Mesenteric fat pad (tissue), 1 donor: ENCODE results near the gene TAP1. TPM values are rescaled to one million over a fixed set of nuclear protein-coding genes. Genes with fewer than 3 reads are reported as not detected.

ENCODE experiments used
- DNase-seq: peaks from one replicate; pipeline ENCODE4 v3.0.0-alpha.2; 2020; ENCODE audit warnings: low spot score
- total RNA-seq: library from RNA; stranded (reverse); fragmentation: NEBNext Ultra II Directional; extraction: Animal tissue kit (Norgen Biotek cat#: 25700); gene quantifications from one replicate; pipeline ENCODE4 v1.2.1, GENCODE V29; 2021
- donor health status: DM: yes; HTN: yes; CAD: no.

TAP1 gene
- total RNA-seq, 1 donor from 2014 or later, result 41.6 TPM

GRCh38 chr6:32865724-32866443 lies 12.4 kb upstream of the TAP1 start:
- DNase-seq, result no peak

GRCh38 chr6:32862725-32863124 lies 9.2 kb upstream of the TAP1 start:
- no peak for DNase-seq

GRCh38 chr6:32860674-32861073 lies 7.2 kb upstream of the TAP1 start:
- no peak for DNase-seq

- no peak for DNase-seq
Measured at GRCh38 chr6:32858194-32858593, 4.7 kb upstream of the TAP1 start.

- DNase-seq, result no peak
Measured at GRCh38 chr6:32857156-32857891, 3.8 kb upstream of the TAP1 start.

GRCh38 chr6:32855467-32856174 lies 2.1 kb upstream of the TAP1 start:
- DNase-seq, result no peak

- DNase-seq, result no peak
Measured at GRCh38 chr6:32854376-32855178, 1.1 kb upstream of the TAP1 start.

GRCh38 chr6:32852844-32853540 lies 512 bp downstream of the TAP1 start:
- DNase-seq, result no peak

GRCh38 chr6:32852018-32852843 lies 1.3 kb downstream of the TAP1 start:
- DNase-seq, result no peak

GRCh38 chr6:32851025-32851424 lies 2.5 kb downstream of the TAP1 start:
- DNase-seq, result no peak

- no peak for DNase-seq
Measured at GRCh38 chr6:32849126-32849525, 4.4 kb downstream of the TAP1 start.

GRCh38 chr6:32847795-32848194 lies 5.7 kb downstream of the TAP1 start:
- no peak for DNase-seq

- DNase-seq, result no peak
Measured at GRCh38 chr6:32847004-32847403, 6.5 kb downstream of the TAP1 start.

GRCh38 chr6:32845384-32845884 lies 8.1 kb downstream of the TAP1 start:
- no peak for DNase-seq

- DNase-seq, result no peak
Measured at GRCh38 chr6:32844839-32845383, 8.6 kb downstream of the TAP1 start.

GRCh38 chr6:32843979-32844838 lies 9.3 kb downstream of the TAP1 start, which contains the start of gene PSMB8:
PSMB8 (minus strand) TSS chr6:32844047; CDS start chr6:32843996, 51 bp downstream.
- peak; percentile 96 for DNase-seq

- DNase-seq, result no peak
Measured at GRCh38 chr6:32843331-32843978, 10.0 kb downstream of the TAP1 start.

- no peak for DNase-seq
Measured at GRCh38 chr6:32842690-32843089, 10.8 kb downstream of the TAP1 start.
